ENCODE measurements around the gene KIAA0930.

GRCh38 chr22:45207533-45207932 lies 33.2 kb downstream of the KIAA0930 start:
- TF ChIP-seq CTCF (IDR thresholded peaks at IDR 0.05) (no peak), ZFX (IDR thresholded peaks at IDR 0.05; ENCODE audit: borderline replicate concordance) (no peak)
